Suprapubic skin (tissue), 4 donors: ENCODE data around the gene MAN2B1. TPM values are rescaled to one million over a fixed set of nuclear protein-coding genes. Genes with fewer than 3 reads are reported as not detected.
"Not testable (repeated sequence)": the region's sequence is repeated elsewhere in the genome, so short reads cannot be mapped to it uniquely, and the experiment has no call there.

ENCODE experiments used
- DNase-seq, 2 donors: peaks; one replicate each; pipeline ENCODE4 v3.0.0-alpha.2; 2019; ENCODE audit warnings: low spot score in 2 of 2
- H3K27ac ChIP-seq: fragments of 200-600 bp; sonication (generic); one replicate; pipeline ENCODE4 v1.5.1; 2019
- H3K27me3 ChIP-seq: fragments of 200-600 bp; sonication (generic); one replicate; pipeline ENCODE4 v1.5.1; 2019
- H3K36me3 ChIP-seq: fragments of 200-600 bp; sonication (generic); one replicate; pipeline ENCODE4 v1.5.1; 2019
- H3K4me1 ChIP-seq: fragments of 200-600 bp; sonication (generic); one replicate; pipeline ENCODE4 v1.5.1; 2019
- H3K4me3 ChIP-seq: fragments of 200-600 bp; sonication (generic); one replicate; pipeline ENCODE4 v1.5.1; 2019; ENCODE audit warnings: mild to moderate bottlenecking
- H3K9me3 ChIP-seq: fragments of 200-600 bp; sonication (generic); one replicate; pipeline ENCODE4 v1.5.1; 2019
- CTCF ChIP-seq, 2 donors: fragments of 200-600 bp in 1 of 2; fragments of 450-650 bp in 1 of 2; sonication (generic) in 1 of 2; IDR thresholded peaks; one replicate each; pipeline ENCODE4 v1.5.1; 2016 to 2019; ENCODE audit warnings: antibody characterized with exemption in 2 of 2, mild to moderate bottlenecking in 1 of 2, moderate library complexity in 1 of 2
- EP300 ChIP-seq: sonication (generic); formaldehyde crosslinking; IDR thresholded peaks from one replicate; pipeline ENCODE4 v1.6.1; 2017; ENCODE audit warnings: antibody characterized with exemption
- POLR2A ChIP-seq, 2 donors: fragments of 450-650 bp; IDR thresholded peaks; one replicate each; pipeline ENCODE4 v1.6.1; 2017; ENCODE audit warnings: antibody characterized with exemption in 2 of 2, mild to moderate bottlenecking in 2 of 2, moderate library complexity in 2 of 2
- POLR2AphosphoS5 ChIP-seq, 3 donors: sonication (generic); formaldehyde crosslinking; IDR thresholded peaks; one replicate each; pipeline ENCODE4 v1.6.1; 2017; ENCODE audit warnings: antibody characterized with exemption in 3 of 3
- WGBS: methylation state at CpG from one replicate; pipeline ENCODE4 v1.1.5; 2018; 5-methylcytosine and 5-hydroxymethylcytosine counted together
- total RNA-seq, 4 donors: library from RNA; depleted of rRNA; stranded (reverse); fragments of >200 nt; gene quantifications; one replicate each; pipeline ENCODE4 v1.1.0, GENCODE V29; 2016

MAN2B1 gene
- total RNA-seq, 4 donors from 2014 or later, result 42.6 to 94.1 (median 78.9) TPM

GRCh38 chr19:12648088-12648487 lies 18.5 kb downstream of the MAN2B1 start:
- 11% methylated on average over 22 of the region's 29 CpGs for WGBS
- H3K9me3 ChIP-seq, result no peaks in the 10 kb centered on the region
- DNase-seq, result no peak
- peaks cover 9% of the 10 kb centered on the region for H3K36me3 ChIP-seq
- H3K4me3 ChIP-seq, result peak overlapping the region; percentile 22
- H3K4me1 ChIP-seq, result peaks cover 13% of the 10 kb centered on the region
- no peaks in the 10 kb centered on the region for H3K27me3 ChIP-seq
- H3K27ac ChIP-seq, result no peak overlapping the region
- TF ChIP-seq POLR2AphosphoS5 (IDR thresholded peaks at IDR 0.05) (no peak), POLR2A (IDR thresholded peaks at IDR 0.05) (no peak), CTCF (IDR thresholded peaks at IDR 0.05) (no peak), EP300 (no peak)

GRCh38 chr19:12647490-12648071 lies 19.0 kb downstream of the MAN2B1 start:
- H3K27ac ChIP-seq, result no peak overlapping the region
- TF ChIP-seq CTCF (IDR thresholded peaks at IDR 0.05), result no peak
- TF ChIP-seq EP300, result no peak
- TF ChIP-seq POLR2AphosphoS5 (IDR thresholded peaks at IDR 0.05), result no peak
- TF ChIP-seq POLR2A (IDR thresholded peaks at IDR 0.05), result no peak

GRCh38 chr19:12647047-12647446 lies 19.5 kb downstream of the MAN2B1 start:
- no peaks in the 10 kb centered on the region for H3K9me3 ChIP-seq
- H3K36me3 ChIP-seq, result peaks cover 6% of the 10 kb centered on the region
- H3K4me1 ChIP-seq, result peaks cover 13% of the 10 kb centered on the region
- H3K27me3 ChIP-seq, result no peaks in the 10 kb centered on the region
- no peak overlapping the region for H3K27ac ChIP-seq
- no peak overlapping the region for H3K4me3 ChIP-seq
- WGBS, result 76% methylated on average over 8 of the region's 8 CpGs
- no peak for TF ChIP-seq EP300
- no peak for TF ChIP-seq POLR2AphosphoS5 (IDR thresholded peaks at IDR 0.05)
- no peak for TF ChIP-seq CTCF (IDR thresholded peaks at IDR 0.05)
- no peak for TF ChIP-seq POLR2A (IDR thresholded peaks at IDR 0.05)
- no peak for DNase-seq

More at GRCh38 chr19:12647490-12648071, 19.0 kb downstream of the MAN2B1 start:
- H3K4me1 ChIP-seq, result peaks cover 13% of the 10 kb centered on the region
- peak overlapping the region; percentile 22 for H3K4me3 ChIP-seq
- no peaks in the 10 kb centered on the region for H3K27me3 ChIP-seq
- no peak for DNase-seq
- 16% methylated on average over 20 of the region's 31 CpGs for WGBS
- H3K9me3 ChIP-seq, result no peaks in the 10 kb centered on the region
- H3K36me3 ChIP-seq, result peaks cover 9% of the 10 kb centered on the region

GRCh38 chr19:12646551-12646950 lies 20.0 kb downstream of the MAN2B1 start:
- Histone ChIP-seq H3K27me3 (no peaks in the 10 kb centered on the region), H3K4me1 (peaks cover 13% of the 10 kb centered on the region), H3K36me3 (peaks cover 1% of the 10 kb centered on the region), H3K27ac (no peak overlapping the region), H3K4me3 (no peak overlapping the region), H3K9me3 (no peaks in the 10 kb centered on the region)
- WGBS, result 90% methylated on average over 10 of the region's 10 CpGs
- no peak for TF ChIP-seq POLR2A (IDR thresholded peaks at IDR 0.05)
- no peak for TF ChIP-seq POLR2AphosphoS5 (IDR thresholded peaks at IDR 0.05)
- TF ChIP-seq CTCF (IDR thresholded peaks at IDR 0.05), result no peak
- no peak for TF ChIP-seq EP300
- DNase-seq, result no peak

- not testable (repeated sequence) for H3K27me3 ChIP-seq, H3K9me3 ChIP-seq, DNase-seq, H3K4me3 ChIP-seq, H3K36me3 ChIP-seq, H3K27ac ChIP-seq
- 96% methylated on average over 14 of the region's 14 CpGs for WGBS
- H3K4me1 ChIP-seq, result peaks cover 22% of the 10 kb centered on the region
Observed at GRCh38 chr19:12643716-12644115, 22.8 kb downstream of the MAN2B1 start.

GRCh38 chr19:12642506-12642905 lies 24.0 kb downstream of the MAN2B1 start:
- Histone ChIP-seq H3K4me3 (no peak overlapping the region), H3K27me3 (no peaks in the 10 kb centered on the region), H3K4me1 (peaks cover 11% of the 10 kb centered on the region), H3K9me3 (no peaks in the 10 kb centered on the region), H3K27ac (no peak overlapping the region), H3K36me3 (no peaks in the 10 kb centered on the region)
- 95% methylated on average over 24 of the region's 26 CpGs for WGBS
- DNase-seq, result no peak
- no peak for TF ChIP-seq EP300
- no peak for TF ChIP-seq POLR2A (IDR thresholded peaks at IDR 0.05)
- no peak for TF ChIP-seq CTCF (IDR thresholded peaks at IDR 0.05)
- no peak for TF ChIP-seq POLR2AphosphoS5 (IDR thresholded peaks at IDR 0.05)
